Measurements from ENCODE around the gene SLIT3.
A peak's percentile ranks its signal among the peaks of the same experiment; 100 is the strongest.

The SLIT3 gene

DNA sequence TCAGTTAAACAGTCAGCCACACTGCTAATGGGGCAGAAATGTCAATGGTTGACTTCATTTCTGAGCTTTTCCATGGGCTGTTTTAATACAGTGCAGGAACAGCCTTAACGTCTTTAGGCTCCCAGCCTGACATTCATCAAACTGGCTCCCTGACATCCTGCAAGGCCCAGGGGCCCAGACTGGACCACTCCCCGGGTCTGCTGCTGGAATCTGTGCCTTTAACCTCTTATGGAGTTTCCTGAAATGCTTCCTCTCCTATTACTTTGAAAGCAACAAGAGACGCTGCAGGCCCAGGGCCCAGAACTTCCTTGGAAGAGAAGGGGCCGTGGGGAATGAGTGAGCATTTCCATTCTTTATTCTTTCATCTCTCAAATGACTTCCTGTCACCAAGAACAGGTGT is 504.9 kb downstream of the SLIT3 start:
- no peak for DNase-seq (ENCODE audit: low read depth)

- peak; percentile 60 for DNase-seq (ENCODE audit: low read depth)
Measured at GRCh38 chr5:168793841-168794837, 506.8 kb downstream of the SLIT3 start.

GRCh38 chr5:168792678-168793077 is 508.3 kb downstream of the SLIT3 start:
- DNase-seq (ENCODE audit: low read depth): no peak

DNA sequence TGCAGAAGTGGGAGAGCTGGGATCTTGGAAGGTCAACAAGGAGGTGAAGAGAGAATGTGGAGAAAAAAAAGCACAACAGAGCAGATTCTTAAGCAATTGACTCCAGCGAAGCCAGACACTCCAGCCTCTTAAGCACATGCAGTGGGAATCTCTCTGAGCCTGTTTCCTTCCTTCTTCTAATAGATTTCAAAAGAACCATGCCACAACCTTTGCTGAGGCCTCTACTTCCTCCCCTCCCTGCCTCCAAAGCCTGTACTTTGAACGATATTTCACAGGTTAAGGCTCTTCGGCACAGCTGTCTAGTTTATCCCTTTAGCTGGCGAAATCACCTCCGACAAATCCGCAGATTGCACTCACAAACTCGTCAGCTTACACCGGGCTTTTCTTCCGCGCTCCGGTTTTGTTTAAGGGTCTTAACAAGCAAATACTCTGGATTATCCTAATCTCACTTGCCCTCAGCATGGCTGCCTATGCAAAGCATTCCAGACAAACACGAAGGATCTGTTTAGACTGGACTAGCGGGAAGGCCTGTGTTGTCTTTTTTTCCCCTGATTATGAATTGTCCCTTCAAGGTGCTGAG is 510.2 kb downstream of the SLIT3 start:
- no peak for DNase-seq (ENCODE audit: low read depth)

GRCh38 chr5:168790002-168790635 is 510.8 kb downstream of the SLIT3 start:
- DNase-seq (ENCODE audit: low read depth): peak; percentile 18

DNA sequence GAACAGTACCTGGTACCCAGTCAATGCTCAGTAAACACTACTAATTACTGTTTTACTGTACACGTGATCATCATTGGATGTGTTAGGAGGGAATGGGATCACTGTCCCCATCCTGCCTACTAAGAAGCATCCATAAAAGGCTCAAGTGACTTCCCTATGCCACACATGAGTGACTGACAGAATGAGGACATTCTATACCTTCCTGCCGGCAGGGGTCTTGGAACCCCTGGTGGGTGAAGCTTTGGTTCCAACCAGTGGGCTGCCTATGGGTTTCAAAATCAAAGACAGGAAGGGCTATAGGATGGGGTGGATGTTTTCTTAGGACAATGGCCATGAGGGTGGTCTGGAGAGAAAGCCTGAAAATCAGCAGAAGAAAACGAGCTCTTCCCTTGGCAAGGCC is 512.2 kb downstream of the SLIT3 start:
- DNase-seq (ENCODE audit: low read depth): no peak

DNA sequence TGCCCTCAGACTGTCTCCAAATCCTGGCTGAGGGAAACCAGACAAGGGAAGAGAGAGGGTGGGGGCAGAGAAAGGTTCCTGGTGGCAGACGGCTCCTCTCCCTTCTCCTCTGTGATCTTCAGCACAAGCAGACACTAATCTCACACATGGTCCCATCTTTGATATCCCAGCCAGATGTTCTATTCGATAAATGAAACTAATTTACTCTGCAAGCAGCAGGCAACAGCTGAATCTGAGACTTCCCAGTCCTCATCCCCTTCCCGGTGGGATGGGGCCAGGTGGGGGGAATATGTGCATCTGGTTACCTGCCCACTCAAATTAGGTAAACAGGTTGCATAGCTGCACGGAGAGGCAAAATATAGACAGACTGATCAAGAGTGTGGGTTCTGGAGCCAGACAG is 512.8 kb downstream of the SLIT3 start:
- DNase-seq (ENCODE audit: low read depth): no peak

DNA sequence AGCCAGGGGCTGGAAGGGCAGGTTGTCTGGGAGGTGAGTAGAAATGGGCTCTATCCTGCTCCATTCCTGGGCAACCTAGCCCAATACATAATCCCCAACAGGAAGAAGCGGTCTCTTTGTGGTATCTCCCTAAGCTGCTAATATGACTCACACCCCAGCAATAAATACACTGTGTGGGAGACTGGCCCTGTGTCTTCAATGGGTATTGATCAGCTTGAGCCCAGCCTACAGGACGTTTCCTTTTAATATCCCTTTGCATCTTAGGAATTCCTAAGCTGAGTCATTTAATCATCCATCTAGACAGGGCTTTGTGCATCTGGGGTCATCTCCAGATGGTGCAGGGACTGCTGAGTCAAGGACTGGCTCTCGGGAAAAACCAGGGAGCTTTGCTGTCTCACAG is 514.8 kb downstream of the SLIT3 start:
- DNase-seq (ENCODE audit: low read depth): no peak

DNA sequence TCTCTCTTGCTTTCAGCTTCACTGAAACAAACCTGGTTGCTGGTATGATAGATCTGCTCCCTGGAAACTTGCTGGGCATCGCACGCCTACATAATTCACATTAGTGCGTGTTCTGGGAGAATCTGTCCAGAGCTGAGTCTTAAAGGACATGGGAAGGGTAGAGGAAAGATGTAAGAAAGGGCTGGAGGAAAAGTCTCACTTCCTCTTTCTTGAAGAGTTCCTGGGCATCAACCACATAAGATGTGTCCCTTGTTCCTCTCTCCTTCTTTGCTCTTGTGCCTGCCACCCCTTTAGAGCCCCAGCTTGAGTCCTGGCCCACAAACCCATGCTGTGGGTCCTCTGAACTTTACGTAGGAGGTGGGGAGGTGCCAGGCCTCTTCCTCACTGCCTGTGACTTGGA is 516.5 kb downstream of the SLIT3 start:
- DNase-seq (ENCODE audit: low read depth): no peak

GRCh38 chr5:168781941-168782571 is 518.9 kb downstream of the SLIT3 start:
- no peak for DNase-seq (ENCODE audit: low read depth)

DNA sequence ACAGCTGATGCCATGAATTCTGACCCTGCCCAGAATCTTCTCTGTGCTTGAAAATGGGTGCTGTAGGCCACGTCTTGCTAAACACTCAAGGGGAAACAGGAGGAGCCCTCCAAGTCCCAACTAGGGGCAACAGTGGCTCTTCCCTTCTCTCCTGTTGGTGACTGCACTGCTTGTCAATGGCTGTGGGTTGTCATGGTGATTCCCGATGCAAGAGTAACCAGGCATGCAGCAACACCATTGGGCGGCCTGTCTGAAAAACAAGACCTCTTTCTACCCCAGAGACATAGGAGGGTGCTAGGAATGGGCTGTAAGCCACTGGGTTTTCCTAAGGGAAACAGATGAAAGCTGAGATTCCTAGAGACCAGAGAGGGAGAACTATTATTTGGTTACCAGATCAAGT is 520.1 kb downstream of the SLIT3 start:
- DNase-seq (ENCODE audit: low read depth): no peak

DNA sequence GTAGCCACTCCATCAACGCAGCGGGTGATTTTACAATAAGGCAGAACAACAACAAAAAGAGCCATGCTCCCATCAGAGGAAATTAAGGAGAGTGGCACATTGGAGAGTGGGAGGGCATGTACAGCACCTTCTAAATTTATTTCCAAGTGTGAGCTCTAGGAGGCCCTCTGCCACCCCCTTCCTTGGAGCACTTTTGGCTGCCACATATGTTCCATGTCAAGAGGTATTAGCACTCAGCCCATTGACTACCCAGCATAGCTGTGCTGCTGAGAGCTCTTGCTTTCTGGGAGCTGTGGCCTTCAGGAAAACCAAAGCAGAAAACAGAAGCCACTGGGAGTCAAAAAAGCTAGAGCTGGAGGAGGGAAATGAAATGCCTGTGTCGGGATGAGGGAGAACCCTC is 521.6 kb downstream of the SLIT3 start:
- no peak for DNase-seq (ENCODE audit: low read depth)

GRCh38 chr5:168778536-168778935 is 522.4 kb downstream of the SLIT3 start:
- no peak for DNase-seq (ENCODE audit: low read depth)

GRCh38 chr5:168777651-168778050 is 523.3 kb downstream of the SLIT3 start:
- DNase-seq (ENCODE audit: low read depth): no peak

- no peak for DNase-seq (ENCODE audit: low read depth)
Measured at GRCh38 chr5:168776070-168776469, 524.9 kb downstream of the SLIT3 start.

DNA sequence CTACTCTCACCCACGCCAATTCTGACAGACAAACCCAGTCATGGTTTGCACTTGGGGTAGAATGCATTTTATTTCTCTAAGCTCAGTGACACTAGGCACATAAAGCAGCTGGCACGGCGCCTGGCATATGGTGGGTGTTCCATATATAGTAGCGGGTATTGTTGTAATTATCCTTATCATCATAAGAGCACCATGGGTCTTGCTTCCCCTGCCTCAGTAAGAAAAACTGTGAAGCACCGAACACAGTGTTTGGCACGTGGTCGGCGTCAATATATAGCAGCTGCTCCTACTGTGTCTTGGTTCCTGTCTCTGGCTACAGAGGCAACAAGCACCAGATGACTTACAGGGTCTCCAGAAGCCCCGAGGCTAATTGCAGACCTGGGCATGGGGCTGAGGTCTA is 527.7 kb downstream of the SLIT3 start:
- no peak for DNase-seq (ENCODE audit: low read depth)

DNA sequence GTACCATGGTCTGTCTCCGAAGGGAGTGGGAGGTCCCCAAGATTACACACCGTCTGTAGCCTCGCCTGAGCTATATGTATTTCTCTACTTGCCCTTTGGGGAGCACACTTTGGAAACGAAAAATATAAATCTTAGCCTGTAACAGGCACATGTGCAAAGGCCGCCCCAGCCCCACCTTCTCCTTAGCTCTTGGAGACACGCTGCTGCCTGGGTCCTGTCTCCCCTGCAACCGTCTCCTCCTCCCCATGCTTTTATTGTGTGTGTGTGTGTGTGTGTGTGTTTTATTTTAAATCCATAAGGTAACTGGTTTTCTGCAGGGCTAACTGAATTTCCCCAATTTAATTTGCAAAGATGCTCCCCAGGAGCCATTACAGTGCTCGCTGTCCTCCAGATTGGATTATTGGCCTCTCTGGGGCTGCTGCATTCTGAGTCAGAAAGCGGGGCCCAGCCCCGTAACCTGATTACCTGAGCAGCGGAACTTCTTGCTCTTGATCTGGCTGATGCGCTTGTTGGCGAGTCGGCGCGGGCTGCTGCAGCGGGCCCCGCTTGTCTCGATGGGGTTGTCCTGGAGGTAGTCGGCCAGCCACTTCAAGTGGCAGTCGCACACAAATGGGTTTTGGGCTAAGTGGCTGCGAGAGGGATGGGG is 528.5 kb downstream of the SLIT3 start:
- no peak for DNase-seq (ENCODE audit: low read depth)

GRCh38 chr5:168771678-168772077 is 529.3 kb downstream of the SLIT3 start:
- DNase-seq (ENCODE audit: low read depth): no peak

DNA sequence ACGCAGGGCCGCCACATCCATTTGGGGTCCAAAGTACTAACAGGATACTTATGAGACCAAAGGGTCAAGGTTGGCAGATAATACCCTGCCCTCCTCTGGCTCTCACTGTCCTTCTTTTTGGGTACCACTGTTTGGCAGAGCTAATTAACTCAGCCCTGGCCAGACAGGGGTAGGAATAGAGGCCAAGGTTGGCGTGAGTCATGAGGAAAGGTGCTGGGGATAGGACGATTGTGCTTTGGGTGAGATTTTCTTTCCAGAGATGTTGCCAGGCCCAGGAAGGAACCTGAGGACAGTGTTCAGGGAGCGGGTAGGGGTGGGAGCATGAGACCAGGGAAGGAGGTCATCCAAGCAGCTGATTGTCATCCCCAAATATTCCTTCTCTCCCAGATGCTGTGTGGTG is 529.9 kb downstream of the SLIT3 start:
- DNase-seq (ENCODE audit: low read depth): no peak

DNA sequence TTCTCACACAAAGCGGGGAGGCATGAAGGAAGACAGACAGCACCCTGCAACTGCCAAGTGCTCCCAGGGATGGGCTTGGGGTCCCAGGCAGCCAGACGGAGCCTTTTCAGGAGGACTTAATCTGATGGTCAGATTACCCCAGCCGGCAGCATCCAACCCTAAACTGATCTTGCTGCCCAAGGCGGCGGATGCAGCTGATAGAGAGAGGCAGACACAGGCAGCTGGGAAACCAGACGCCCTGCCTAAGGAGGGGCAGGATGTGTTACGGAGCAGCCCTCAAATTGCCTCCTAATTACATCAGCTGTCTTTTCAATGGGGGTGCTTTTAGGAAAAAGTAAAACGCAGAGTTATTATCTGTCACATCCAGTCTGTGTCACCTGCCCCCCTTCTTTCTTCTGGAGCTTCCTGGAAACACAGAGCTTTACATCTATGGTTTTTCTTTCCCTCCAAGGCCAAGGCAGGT is 530.9 kb downstream of the SLIT3 start:
- no peak for DNase-seq (ENCODE audit: low read depth)

DNA sequence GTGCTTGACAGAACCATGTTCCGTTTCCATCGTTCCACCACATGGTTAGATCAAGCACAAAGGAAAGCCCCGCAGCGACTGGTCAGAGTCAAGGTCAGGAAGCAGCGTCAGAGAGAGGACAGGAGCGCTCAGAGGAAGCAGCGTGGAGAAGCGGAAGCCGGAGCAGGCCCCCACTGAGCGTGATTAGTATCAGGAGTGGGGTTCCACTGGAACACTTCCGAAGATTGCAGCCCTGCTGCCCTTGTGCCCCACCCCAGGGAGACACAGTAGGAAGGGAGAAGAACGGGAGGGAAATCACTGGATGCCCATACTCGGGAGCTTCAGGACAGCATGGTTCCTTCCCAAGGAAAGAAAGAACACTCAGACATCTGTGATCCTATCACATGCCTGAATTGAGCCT is 532.8 kb downstream of the SLIT3 start:
- DNase-seq (ENCODE audit: low read depth): no peak

GRCh38 chr5:168766426-168766700 is 534.6 kb downstream of the SLIT3 start:
- no peak for DNase-seq (ENCODE audit: low read depth)

All from GM04504 (cell line).